Tibial artery (tissue), 4 donors: ENCODE results near the gene FNDC3B.

ENCODE experiments used
- DNase-seq, 2 donors: peaks; one replicate each; pipeline ENCODE4 v3.0.0-alpha.2; 2019
- H3K27ac ChIP-seq, 2 donors: fragments of 200-600 bp; sonication (generic) in 1 of 2; 1 replicate in 1 of 2; 2 replicates in 1 of 2; pipeline ENCODE4 v1.5.1; 2018 to 2019; ENCODE audit warnings: mild to moderate bottlenecking in 1 of 2
- H3K27me3 ChIP-seq, 2 donors: fragments of 200-600 bp; sonication (generic) in 1 of 2; one replicate each; pipeline versions ENCODE4 v1.5.1 to v1.6.0; 2016 to 2019
- H3K36me3 ChIP-seq, 3 donors: fragments of 200-600 bp; sonication (generic) in 2 of 3; one replicate each; pipeline ENCODE4 v1.5.1; 2016 to 2019; ENCODE audit warnings: mild to moderate bottlenecking in 2 of 3
- H3K4me1 ChIP-seq, 4 donors: fragments of 200-600 bp; sonication (generic) in 2 of 4; 1 replicate in 3 of 4; 2 replicates in 1 of 4; pipeline ENCODE4 v1.5.1; 2016 to 2019
- H3K4me3 ChIP-seq, 2 donors: fragments of 200-600 bp; sonication (generic) in 1 of 2; 1 replicate in 1 of 2; 2 replicates in 1 of 2; pipeline ENCODE4 v1.5.1; 2018 to 2019; ENCODE audit warnings: mild to moderate bottlenecking in 2 of 2
- H3K9me3 ChIP-seq, 3 donors: fragments of 200-600 bp; sonication (generic) in 1 of 3; one replicate each; pipeline ENCODE4 v1.5.1; 2016 to 2019
- CTCF ChIP-seq, 2 experiments: fragments of 200-600 bp in 1 of 2; fragments of 450-650 bp in 1 of 2; IDR thresholded peaks; one replicate each; pipeline ENCODE4 v1.5.1; 2017 to 2019; ENCODE audit warnings: antibody characterized with exemption in 2 of 2, mild to moderate bottlenecking in 1 of 2, moderate library complexity in 1 of 2
- intact Hi-C: fragments of 100-400 bp; cut with DNase I; formaldehyde crosslinking; loops from one replicate; pipeline ENCODE4 v1.15.0; 2023; ENCODE audit warnings: low total_unique reads

Gene FNDC3B

GRCh38 chr3:172375206-172375850, 335.9 kb downstream of the FNDC3B start:
- intact Hi-C loops = no loop called here
- Histone ChIP-seq H3K4me3 (no peak overlapping the region), H3K27me3 (no peaks in the 10 kb centered on the region), H3K27ac (no peak overlapping the region), H3K4me1 (no peaks in the 10 kb centered on the region), H3K36me3 (peaks cover 41 to 57% (median 50%) of the 10 kb centered on the region in 3 donors), H3K9me3 (no peaks in the 10 kb centered on the region)
- no peak for DNase-seq
- TF ChIP-seq CTCF (IDR thresholded peaks at IDR 0.05) = no peak

GRCh38 chr3:172376402-172376801, 337.0 kb downstream of the FNDC3B start:
- Histone ChIP-seq H3K27me3 (no peaks in the 10 kb centered on the region), H3K27ac (no peak overlapping the region), H3K9me3 (no peaks in the 10 kb centered on the region), H3K4me1 (no peaks in the 10 kb centered on the region), H3K4me3 (no peak overlapping the region), H3K36me3 (peaks cover 41 to 62% (median 61%) of the 10 kb centered on the region in 3 donors)
- TF ChIP-seq CTCF (IDR thresholded peaks at IDR 0.05) = no peak
- intact Hi-C loops = no loop called here
- DNase-seq = no peak

GRCh38 chr3:172376881-172377280, 337.5 kb downstream of the FNDC3B start:
- Histone ChIP-seq H3K4me1 (no peaks in the 10 kb centered on the region), H3K27ac (no peak overlapping the region), H3K27me3 (no peaks in the 10 kb centered on the region), H3K36me3 (peaks cover 39 to 64% (median 59%) of the 10 kb centered on the region in 3 donors), H3K4me3 (no peak overlapping the region), H3K9me3 (no peaks in the 10 kb centered on the region)
- no peak for DNase-seq
- intact Hi-C loops = no loop called here
- no peak for TF ChIP-seq CTCF (IDR thresholded peaks at IDR 0.05)

GRCh38 chr3:172378439-172378838, 339.1 kb downstream of the FNDC3B start:
- DNase-seq = no peak
- Histone ChIP-seq H3K27ac (no peak overlapping the region), H3K36me3 (peaks cover 39 to 57% (median 47%) of the 10 kb centered on the region in 3 donors), H3K9me3 (no peaks in the 10 kb centered on the region), H3K4me1 (no peaks in the 10 kb centered on the region), H3K4me3 (no peak overlapping the region), H3K27me3 (no peaks in the 10 kb centered on the region)
- TF ChIP-seq CTCF (IDR thresholded peaks at IDR 0.05) = no peak
- intact Hi-C loops = no loop called here

GRCh38 chr3:172379372-172379771, 340.0 kb downstream of the FNDC3B start:
- Histone ChIP-seq H3K27ac (no peak overlapping the region), H3K9me3 (no peaks in the 10 kb centered on the region), H3K27me3 (no peaks in the 10 kb centered on the region), H3K4me1 (no peaks in the 10 kb centered on the region), H3K4me3 (no peak overlapping the region), H3K36me3 (peaks cover 39 to 51% (median 47%) of the 10 kb centered on the region in 3 donors)
- intact Hi-C loops = no loop called here
- TF ChIP-seq CTCF (IDR thresholded peaks at IDR 0.05) = no peak
- no peak for DNase-seq
